Measurements from ENCODE around the gene CALD1.
A peak's percentile ranks its signal among the peaks of the same experiment; 100 is the strongest.

The CALD1 gene

GRCh38 chr7:134792968-134793367 lies 13.5 kb downstream of the CALD1 start:
- peak; percentile 86 for DNase-seq (ENCODE audit: low read depth)
- no peak for TF ChIP-seq CTCF (conservative IDR thresholded peaks at IDR 0.05; ENCODE audit: control insufficient read depth, insufficient read depth, low read depth, low read length)
- no peak overlapping the region for H3K4me3 ChIP-seq (ENCODE audit: control insufficient read depth, low read depth, low read length)

- no peak for DNase-seq (ENCODE audit: low read depth)
- no peak for TF ChIP-seq CTCF (conservative IDR thresholded peaks at IDR 0.05; ENCODE audit: control insufficient read depth, insufficient read depth, low read depth, low read length)
- H3K4me3 ChIP-seq (ENCODE audit: control insufficient read depth, low read depth, low read length), result no peak overlapping the region
Measured at GRCh38 chr7:134795231-134795630, 15.8 kb downstream of the CALD1 start.

GRCh38 chr7:134798155-134798554 lies 18.7 kb downstream of the CALD1 start:
- H3K4me3 ChIP-seq (ENCODE audit: control insufficient read depth, low read depth, low read length), result no peak overlapping the region
- no peak for TF ChIP-seq CTCF (conservative IDR thresholded peaks at IDR 0.05; ENCODE audit: control insufficient read depth, insufficient read depth, low read depth, low read length)
- peak; percentile 57 for DNase-seq (ENCODE audit: low read depth)

- DNase-seq (ENCODE audit: low read depth), result peak; percentile 44
- no peak overlapping the region for H3K4me3 ChIP-seq (ENCODE audit: control insufficient read depth, low read depth, low read length)
- no peak for TF ChIP-seq CTCF (conservative IDR thresholded peaks at IDR 0.05; ENCODE audit: control insufficient read depth, insufficient read depth, low read depth, low read length)
Measured at GRCh38 chr7:134799377-134799776, 19.9 kb downstream of the CALD1 start.

GRCh38 chr7:134802762-134803161 lies 23.3 kb downstream of the CALD1 start:
- no peak overlapping the region for H3K4me3 ChIP-seq (ENCODE audit: control insufficient read depth, low read depth, low read length)
- no peak for DNase-seq (ENCODE audit: low read depth)
- no peak for TF ChIP-seq CTCF (conservative IDR thresholded peaks at IDR 0.05; ENCODE audit: control insufficient read depth, insufficient read depth, low read depth, low read length)

- no peak for DNase-seq (ENCODE audit: low read depth)
Measured at GRCh38 chr7:134804351-134804750, 24.9 kb downstream of the CALD1 start.

More at GRCh38 chr7:134804351-134804750, 24.9 kb downstream of the CALD1 start:
- no peak overlapping the region for H3K4me3 ChIP-seq (ENCODE audit: control insufficient read depth, low read depth, low read length)
- TF ChIP-seq CTCF (conservative IDR thresholded peaks at IDR 0.05; ENCODE audit: control insufficient read depth, insufficient read depth, low read depth, low read length), result no peak

All from fibroblast of mammary gland (primary cell).